HG02943 (cell line): Measurements from ENCODE around the gene COQ8A.

Source experiments
- ATAC-seq: cut with Tn5 transposase; IDR thresholded peaks from one replicate; pipeline ENCODE4 v1.9.1; 2021; ENCODE audit warnings: mild to moderate bottlenecking, low read depth, moderate library complexity; ENCODE audit not compliant: unreplicated experiment

Gene COQ8A

DNA sequence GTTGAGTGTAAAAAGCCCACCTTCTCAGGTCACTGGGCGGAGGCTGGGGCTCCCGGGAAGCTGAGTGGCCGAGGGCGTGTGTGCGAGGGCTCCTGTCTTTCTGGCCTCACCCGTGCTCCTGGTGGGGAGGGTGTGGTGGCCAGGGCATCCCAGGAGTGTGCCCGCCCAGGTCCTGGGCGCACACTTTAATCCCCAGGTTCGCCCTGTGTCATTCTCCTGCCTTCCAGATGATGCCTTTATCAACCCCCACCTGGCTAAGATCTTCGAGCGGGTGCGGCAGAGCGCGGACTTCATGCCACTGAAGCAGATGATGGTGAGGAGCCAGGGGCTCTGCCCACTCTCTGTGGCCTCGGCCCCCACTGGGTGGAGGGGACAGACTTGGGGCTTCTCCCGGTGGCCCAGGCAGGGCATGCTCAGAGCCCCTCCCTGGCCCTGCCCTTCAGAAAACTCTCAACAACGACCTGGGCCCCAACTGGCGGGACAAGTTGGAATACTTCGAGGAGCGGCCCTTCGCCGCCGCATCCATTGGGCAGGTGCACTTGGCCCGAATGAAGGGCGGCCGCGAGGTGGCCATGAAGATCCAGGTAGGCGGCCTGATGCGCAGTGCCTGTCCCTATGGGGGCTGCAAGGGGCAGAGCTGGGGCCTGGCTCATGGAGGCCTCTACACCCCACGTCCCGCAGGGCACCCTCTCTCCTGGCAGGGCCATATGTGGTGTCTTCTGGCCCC, 42.5 kb downstream of the COQ8A start:
- ATAC-seq = no peak

DNA sequence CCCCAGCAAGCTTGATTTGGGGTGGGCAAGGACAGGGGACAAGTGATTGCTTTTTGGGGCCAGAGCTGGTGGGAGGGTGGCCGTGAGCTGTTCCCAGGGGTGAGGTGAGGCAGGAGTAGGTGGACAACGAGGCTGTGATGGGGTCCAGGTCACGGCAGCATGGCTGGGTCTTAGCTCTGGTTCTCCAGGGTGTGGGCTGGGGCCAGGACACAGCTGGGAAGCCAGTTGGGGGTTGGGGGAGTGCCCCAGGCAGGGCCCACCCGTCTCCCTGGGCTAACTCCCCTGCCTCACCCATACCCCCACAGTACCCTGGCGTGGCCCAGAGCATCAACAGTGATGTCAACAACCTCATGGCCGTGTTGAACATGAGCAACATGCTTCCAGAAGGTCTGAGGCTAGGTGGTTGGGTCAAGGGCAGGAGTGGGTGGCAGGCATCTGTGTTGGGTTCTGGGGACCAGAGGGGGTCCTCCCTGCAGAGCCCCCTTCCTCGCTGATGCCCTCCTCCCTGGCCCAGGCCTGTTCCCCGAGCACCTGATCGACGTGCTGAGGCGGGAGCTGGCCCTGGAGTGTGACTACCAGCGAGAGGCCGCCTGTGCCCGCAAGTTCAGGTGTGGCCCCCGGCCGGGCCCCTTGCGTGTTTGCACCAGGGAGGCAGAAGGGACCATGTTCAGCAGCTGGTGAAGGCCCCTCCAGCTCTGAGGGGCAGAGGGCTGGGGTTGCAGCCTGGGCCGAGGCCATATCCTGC, 43.3 kb downstream of the COQ8A start:
- ATAC-seq = no peak

DNA sequence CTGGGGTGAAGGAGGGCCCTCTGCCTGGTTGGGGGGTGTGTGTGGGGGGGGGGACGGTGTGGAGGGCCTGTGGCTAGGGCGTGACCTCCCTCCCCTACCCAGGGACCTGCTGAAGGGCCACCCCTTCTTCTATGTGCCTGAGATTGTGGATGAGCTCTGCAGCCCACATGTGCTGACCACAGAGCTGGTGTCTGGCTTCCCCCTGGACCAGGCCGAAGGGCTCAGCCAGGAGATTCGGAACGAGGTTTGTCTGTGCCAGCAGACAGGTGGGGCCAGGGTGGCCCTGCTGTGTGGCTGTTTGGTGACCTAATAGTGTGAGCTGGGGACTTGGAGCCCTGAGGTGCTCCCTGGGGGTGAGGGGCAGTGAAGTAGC, 43.9 kb downstream of the COQ8A start:
- ATAC-seq = no peak

DNA sequence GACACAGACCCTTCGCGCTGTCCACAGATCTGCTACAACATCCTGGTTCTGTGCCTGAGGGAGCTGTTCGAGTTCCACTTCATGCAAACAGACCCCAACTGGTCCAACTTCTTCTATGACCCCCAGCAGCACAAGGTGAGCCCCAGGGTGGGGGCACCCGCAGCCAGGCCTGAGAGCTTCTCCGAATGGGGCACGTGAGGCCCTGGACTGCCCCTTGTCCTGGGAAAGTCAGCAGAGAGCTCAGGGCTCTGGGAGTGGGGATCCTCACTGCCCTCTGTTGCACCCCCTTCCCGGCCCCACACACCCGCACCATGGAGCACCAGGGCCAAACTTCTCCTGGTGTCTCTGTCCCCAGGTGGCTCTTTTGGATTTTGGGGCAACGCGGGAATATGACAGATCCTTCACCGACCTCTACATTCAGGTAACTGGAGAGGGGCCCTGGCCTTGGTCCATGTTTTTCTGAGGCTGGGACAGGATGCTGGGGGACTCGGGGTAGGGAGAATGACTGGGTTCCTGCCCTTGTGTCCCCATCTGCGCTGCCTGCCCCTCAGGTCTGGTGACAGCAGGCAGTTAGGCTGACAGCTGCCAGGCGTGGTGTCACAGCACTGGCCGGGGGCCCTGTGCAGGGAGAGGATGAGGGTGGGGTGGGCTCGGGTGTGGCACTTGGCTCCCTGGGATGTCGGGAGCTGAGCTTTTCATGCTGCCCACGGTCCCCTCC, 44.6 kb downstream of the COQ8A start:
- ATAC-seq = no peak

DNA sequence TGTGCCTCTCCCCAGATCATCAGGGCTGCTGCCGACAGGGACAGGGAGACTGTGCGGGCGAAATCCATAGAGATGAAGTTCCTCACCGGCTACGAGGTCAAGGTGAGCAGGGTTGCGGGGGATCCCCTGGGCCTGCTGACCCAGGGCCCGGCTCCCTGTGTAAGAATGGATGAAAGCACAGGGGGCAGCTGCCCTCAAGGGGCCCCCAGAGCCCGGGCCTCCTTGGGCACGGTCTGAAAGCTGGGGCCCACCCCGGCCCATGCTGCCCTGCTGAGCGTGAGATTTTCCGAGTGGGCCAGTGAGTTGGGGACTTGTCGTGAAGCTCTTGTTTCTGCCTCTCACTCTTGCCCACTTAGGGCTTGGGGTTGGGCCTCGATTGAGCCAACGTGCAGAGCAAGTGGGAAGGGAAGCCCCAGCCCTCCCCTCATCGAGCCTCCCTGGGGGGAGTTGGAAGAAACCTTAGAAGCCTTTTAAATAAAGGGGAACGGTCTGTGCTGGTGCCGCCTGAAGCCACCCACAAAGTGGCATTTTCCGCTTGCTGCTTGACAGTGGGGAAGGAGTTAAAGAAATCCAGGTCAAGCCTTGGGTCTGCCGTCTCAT, 45.2 kb downstream of the COQ8A start:
- no peak for ATAC-seq

DNA sequence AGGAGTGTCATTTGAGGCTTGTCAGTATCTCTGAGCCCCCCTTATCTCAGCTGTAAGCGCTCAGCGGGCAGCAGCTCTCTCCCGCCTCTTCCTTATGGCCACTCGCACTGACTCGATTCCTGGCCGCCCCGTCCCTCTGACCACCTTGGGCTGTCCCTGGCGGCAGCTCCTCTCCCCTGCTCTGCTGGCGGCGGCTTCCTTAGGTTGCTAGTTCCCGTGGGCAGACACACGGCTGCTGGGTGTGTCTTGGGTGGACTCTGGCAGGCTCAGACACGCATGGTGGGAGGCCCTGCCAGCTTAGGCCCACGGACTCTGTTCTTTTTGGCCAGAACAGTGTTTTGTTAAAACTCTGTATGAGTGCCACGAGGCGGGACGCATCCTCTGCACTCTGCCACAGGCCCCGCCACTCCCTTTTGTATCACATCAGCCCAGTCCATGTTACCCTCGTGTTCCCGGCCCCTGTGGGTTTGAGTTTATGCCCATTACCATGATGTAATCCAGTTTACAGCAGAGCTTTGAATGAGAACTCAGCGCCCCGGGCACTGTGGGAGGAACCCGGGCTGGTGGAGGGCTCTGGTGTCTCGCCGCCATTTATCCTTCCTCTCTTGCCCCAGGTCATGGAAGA, 45.9 kb downstream of the COQ8A start:
- no peak for ATAC-seq

DNA sequence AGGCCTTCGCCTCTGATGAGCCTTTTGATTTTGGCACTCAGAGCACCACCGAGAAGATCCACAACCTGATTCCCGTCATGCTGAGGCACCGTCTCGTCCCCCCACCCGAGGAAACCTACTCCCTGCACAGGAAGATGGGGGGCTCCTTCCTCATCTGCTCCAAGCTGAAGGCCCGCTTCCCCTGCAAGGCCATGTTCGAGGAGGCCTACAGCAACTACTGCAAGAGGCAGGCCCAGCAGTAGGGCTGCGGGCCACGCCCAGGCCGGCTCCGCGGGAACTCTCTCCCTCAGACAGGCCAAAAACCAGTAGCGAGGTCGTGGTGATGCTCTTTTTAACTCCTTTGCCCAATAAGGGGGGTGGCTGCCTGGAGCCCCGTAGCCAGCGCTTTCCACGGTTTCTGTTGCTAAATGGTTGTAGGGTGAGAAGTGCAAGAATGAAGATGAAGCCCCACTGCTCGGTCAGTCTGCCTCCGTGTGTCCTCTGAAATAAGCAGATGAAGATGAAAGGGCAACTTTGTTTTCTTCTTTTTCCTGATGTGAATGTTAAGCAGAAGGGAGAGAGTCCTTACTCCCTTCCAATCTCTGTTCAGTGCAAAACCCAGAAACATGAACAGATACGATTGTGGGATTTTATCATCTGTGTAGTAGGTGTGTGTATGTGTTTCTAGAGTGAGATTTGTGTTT, 46.5 kb downstream of the COQ8A start:
- ATAC-seq = no peak

DNA sequence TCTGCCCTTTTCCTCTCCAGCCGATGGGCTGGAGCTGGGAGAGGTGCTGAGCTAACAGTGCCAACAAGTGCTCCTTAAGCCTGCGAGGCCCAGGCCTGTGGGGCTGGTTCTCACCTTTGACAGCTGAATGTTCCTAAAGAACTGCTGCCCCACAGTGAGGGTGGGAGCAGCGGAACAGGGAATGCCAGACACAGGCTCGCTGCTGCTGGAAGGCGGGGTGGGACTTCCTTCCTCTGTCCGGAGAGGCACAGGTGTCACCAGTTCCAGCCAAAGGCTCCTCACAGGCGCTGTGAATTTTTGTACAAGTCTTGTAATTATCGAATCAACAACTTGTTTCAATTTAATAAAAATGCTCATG, 47.1 kb downstream of the COQ8A start:
- no peak for ATAC-seq

DNA sequence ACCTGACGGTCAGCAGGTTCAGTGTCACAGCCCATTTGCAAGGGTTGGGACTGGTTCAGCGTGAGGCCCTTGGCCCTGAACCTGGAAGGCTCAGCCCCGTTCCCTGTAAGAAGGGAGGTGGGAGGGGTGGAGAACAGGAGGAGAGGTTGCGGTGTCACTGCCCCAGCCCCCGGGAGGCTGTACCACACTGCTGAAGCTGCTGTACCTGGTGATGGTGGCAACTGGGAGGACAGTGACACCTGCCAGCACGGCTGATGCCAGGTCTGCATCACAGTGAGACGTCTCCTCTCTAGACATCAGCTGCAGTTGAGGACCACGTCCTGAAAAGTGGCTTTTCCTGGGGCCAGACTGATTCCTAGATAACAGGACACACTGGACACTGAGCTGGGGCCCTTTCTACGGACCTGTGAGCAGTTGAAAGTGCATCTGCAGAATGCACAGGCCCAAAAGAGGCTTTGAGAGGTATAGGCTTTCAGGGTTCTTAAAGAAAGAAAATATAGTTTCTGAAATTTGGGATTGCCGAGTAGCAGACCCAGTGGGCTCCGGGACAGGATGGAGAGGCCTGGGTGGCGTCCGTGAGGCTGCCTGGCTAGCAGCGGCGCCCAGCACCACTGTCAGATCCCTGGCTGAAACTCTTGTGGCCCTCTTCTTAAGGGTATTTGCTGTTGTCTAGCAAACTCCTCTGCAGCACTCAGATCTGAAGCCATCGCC, 47.7 kb downstream of the COQ8A start:
- no peak for ATAC-seq

DNA sequence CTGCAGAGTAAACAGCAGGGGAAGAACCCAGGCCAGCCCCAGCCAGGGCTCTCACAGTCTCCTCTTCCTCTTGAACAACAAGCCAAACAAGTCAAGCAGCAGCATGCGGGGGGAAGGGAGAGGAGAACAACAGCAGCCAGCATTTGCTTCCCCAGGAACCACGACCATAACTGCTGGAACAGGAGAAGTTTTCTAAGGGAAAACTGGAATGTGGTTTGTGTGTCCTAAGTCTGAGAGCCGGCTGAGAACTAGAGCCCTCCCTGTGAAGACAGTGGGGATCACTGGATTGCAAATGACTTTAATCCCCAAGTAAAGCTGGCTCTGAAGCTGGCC, 48.2 kb downstream of the COQ8A start:
- ATAC-seq = no peak

DNA sequence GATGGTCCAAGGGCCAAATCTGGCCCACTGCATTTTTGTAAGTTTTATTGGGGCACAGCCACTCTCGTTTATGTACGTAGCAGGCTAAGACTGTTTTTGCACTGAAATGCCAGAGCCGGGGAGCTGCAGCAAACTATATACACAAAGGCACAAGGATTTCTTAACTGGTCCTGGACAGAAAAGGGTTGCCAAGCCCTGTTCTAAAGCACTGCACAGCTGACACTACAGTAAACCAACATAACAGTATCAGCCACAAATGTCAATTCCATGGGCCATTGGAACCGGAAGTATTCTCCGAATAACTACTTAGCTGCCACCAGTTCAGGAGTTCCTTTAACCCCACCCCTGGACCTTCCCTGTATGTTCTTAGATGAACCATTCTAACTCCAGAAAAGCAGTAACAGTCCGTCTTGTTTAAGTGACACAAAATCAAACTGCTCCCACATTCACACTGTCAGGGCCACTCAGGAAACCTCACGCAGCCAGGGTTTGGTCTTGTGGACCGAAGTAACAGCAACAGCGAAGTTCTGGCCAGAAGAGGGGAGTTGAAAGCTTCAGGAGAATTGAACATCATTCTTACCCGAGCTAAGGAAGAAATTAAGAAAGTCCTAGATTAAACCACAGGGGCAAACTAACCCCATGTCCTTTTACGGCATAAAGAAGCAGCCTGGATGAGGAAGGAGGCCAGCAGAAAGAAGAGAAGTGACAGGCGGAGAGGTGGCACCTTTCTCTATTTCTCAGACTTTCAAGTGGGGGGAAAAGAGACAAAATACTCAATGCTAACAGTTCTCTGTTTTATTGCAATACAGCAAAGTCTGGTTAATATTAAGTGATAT, 49.2 kb downstream of the COQ8A start:
- ATAC-seq = no peak

DNA sequence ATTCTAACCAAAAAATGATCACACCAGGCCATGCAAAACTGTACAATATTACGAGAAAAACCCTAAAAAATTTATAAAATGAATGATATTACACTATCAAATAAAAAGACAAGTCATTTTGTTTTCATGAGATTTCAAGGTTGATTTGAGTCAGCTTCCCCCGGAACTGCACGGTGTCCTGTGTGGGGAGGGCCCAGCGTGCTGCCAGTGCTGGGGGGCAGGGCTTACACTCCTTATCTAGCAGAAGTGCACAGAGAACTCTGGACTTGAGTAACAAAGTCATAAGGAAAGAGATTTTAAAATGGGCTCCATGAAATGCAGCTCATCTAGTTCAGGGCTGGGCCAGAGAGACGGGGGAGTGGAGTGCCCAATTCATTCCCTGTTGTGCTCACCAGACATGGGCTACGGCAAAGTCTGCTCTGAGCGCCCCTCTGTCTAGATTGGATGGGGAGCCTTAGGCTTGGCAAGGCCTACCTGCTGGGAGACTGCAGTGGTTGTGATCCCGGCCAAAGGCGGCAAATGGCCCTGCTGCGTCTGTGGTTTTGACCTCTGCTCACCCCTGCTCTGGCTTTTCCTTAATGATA, 50.1 kb downstream of the COQ8A start:
- no peak for ATAC-seq

DNA sequence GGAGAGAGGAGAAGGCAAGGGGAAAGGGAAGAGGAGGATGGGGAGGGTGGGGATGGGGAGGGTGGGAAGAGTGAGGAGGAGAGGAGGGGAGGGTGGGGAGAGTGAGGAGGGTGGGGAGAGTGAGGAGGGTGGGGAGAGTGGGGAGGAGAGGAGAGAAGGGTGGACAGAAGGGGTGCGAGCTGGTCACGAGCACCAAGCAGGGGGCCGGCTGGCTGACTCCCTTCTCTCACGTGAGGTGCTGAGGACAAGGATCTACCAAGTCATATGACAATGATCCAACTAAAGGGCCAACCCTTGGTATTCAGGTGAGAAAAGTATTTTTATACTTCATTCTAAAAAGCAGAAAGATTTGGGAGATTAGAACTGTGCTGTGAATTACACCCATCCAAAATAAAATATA, 51.8 kb downstream of the COQ8A start:
- no peak for ATAC-seq

DNA sequence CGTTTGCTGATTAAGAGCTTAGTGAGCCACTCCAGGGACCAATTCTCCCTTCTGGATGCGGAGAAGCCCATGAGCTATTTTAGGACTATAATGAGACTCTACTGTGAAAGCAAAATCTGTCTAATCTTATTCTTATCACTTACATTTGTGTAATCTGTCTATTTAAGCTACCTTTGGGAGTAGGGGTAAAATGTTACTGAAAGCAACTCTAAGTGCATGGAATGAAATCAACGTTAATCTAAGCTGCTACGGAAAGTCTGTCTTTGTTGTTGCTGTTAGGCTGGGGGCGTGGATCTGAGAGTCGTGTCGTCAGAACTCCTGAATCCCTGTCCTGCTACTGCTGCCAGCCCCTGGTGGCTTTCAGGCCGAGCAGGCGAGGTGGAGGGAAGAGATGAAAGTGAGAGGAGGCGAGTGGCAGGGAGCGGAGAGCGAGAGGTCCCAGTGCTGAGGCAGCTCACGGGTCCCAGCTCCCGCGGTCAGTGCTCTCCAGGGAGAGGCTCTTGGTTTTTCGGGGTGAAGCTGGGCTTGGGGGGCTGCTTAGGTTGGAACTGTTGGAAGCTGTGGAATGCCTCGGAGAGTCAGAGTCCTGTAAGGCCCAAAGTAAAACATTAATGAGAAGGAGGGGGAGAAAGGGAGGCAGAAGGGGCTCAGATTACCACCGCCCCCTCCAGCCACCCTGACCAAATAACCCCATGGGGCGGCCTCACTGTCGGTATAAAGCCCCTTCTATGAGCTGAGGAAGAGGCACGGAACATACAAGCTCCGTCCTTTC, 53.9 kb downstream of the COQ8A start:
- ATAC-seq = no peak

DNA sequence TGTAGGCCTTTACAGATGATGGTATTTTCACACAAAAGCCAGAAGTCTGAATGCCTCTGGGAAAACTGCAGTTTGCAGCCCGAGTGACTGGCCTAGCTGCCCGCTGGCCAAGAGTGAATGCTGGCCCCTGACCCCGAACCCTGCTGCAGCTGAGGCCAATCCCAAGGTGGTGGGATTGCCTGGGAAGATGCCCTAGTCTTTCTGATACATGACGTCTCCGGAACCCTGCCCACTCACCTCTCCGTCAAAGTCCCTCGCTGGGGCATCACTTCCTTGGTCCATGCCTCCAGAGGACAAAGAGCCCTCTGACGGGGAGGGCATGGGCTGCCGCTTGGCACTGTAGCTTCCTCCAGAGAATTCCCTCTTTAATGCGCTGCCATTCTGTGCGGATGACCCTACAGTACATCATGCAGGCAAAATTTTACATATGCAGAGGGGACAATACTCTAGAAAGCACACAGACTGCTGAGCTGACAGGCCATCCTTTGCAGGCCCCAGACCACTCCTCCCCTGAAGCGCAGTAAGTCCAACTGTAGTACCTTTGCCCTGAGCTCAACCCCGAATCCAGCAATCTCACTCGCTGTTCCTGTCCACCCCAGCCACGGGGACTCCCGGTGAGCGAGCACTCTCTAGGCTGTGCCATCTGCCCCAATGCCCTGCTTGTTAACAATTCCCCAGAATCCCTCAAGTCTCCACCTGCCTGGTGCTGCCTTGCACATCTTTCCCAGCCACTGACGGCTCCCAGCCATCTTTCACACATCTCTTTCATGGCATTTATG, 54.7 kb downstream of the COQ8A start:
- ATAC-seq = no peak

DNA sequence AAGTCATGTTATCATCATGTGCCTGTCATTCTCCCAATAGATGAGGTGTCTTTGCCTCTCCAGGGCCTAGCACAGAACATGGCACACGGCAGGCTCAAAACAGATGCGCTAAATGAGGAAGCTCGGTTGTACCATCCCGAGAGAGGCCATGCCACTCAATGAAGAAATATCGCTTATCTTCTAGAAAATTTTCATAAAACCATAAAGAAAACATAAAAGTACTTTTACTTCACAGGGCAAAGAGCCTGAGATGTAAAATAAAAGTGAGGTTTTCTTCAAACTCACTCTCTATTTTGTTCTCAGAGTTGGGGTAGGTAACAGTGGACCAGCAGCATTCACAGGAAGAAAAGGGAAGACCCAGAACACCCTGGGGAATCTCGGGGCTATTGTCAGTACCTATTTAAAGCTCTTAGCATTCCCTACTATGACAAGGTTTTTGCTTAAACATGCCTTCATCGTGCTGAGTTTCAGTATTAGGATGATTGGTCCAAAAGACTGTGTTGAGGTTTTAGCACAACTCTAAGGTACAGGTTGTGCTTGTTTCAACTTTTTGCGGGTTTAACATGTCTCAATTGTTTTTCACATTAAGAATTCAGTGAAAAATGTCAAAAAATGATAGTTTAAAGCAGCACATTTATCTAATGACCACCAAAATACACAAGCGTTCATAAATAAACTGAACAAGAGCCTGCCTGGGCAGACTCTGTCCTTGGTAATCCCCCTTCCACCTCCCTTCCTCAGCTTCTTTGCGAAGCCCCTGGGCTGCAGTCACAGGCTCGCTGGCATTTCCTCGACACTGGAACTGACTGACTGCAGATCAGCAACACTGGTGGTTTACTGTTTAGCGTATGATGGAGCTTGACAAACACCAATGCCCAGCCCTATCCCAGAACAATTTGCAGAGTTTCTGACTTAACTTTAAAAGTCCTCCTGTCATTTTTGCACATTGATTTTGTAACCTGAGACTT, 55.6 kb downstream of the COQ8A start:
- ATAC-seq = peak; percentile 63
